Ecto neural progenitor cell (in vitro differentiated cells): ENCODE measurements around the gene PCDHB10.
"Not testable (repeated sequence)": the region's sequence is repeated elsewhere in the genome, so short reads cannot be mapped to it uniquely, and the experiment has no call there.

Experiments used
- DNase-seq: peaks from one replicate; pipeline ENCODE4 v3.0.0-alpha.2; 2018; ENCODE audit warnings: low spot score

The PCDHB10 gene

GRCh38 chr5:141192110-141192725, at the start of gene PCDHB10:
Gene PCDHB10, plus strand, starts transcription at chr5:141192353. Its CDS starts 200 bp downstream, at chr5:141192553.
- peak; percentile 66 for DNase-seq

GRCh38 chr5:141149812-141150211, 42.3 kb upstream of the PCDHB10 start, which contains the start of gene PCDHB6:
Gene PCDHB6, plus strand, starts transcription at chr5:141150057. Its CDS starts 201 bp downstream, at chr5:141150258.
- no peak for DNase-seq

GRCh38 chr5:141150224-141150992, 41.7 kb upstream of the PCDHB10 start:
- no peak for DNase-seq

- no peak for DNase-seq
Observed at GRCh38 chr5:141150993-141151325, 41.2 kb upstream of the PCDHB10 start.

- DNase-seq, result not testable (repeated sequence)
Observed at GRCh38 chr5:141151632-141152031, 40.5 kb upstream of the PCDHB10 start.

- DNase-seq, result not testable (repeated sequence)
Observed at GRCh38 chr5:141152096-141152495, 40.1 kb upstream of the PCDHB10 start.

GRCh38 chr5:141155540-141156374, 36.4 kb upstream of the PCDHB10 start:
- DNase-seq, result no peak

GRCh38 chr5:141157356-141157755, 34.8 kb upstream of the PCDHB10 start:
- not testable (repeated sequence) for DNase-seq

GRCh38 chr5:141157901-141158300, 34.3 kb upstream of the PCDHB10 start:
- DNase-seq, result not testable (repeated sequence)

- DNase-seq, result no peak
Observed at GRCh38 chr5:141172381-141173204, 19.6 kb upstream of the PCDHB10 start, which contains the start of gene PCDHB7. Gene PCDHB7, plus strand, starts transcription at chr5:141172644. Its CDS starts 192 bp downstream, at chr5:141172836.

GRCh38 chr5:141174291-141175104, 17.7 kb upstream of the PCDHB10 start:
- not testable (repeated sequence) for DNase-seq

- no peak for DNase-seq
Observed at GRCh38 chr5:141175933-141176332, 16.2 kb upstream of the PCDHB10 start.

GRCh38 chr5:141177577-141178191, 14.5 kb upstream of the PCDHB10 start, which contains the start of gene PCDHB8:
Gene PCDHB8, plus strand, starts transcription at chr5:141177790. Its CDS starts 245 bp downstream, at chr5:141178035.
- DNase-seq, result not testable (repeated sequence)

GRCh38 chr5:141179371-141179770, 12.8 kb upstream of the PCDHB10 start:
- DNase-seq, result not testable (repeated sequence)

- not testable (repeated sequence) for DNase-seq
Observed at GRCh38 chr5:141179876-141180275, 12.3 kb upstream of the PCDHB10 start.

GRCh38 chr5:141180313-141180712, 11.8 kb upstream of the PCDHB10 start:
- no peak for DNase-seq

GRCh38 chr5:141182248-141182647, 9.9 kb upstream of the PCDHB10 start, which contains the start of gene PCDHB16:
Gene PCDHB16, plus strand, starts transcription at chr5:141182387. Its CDS starts 173 bp downstream, at chr5:141182560.
- DNase-seq, result peak; percentile 64

GRCh38 chr5:141184117-141184855, 7.9 kb upstream of the PCDHB10 start:
- not testable (repeated sequence) for DNase-seq

GRCh38 chr5:141186897-141187512, 5.1 kb upstream of the PCDHB10 start, which contains the start of gene PCDHB9:
Gene PCDHB9, plus strand, starts transcription at chr5:141187161. Its CDS starts 158 bp downstream, at chr5:141187319.
- DNase-seq, result no peak
